Lower leg skin (tissue), 4 donors: Measurements from ENCODE around the gene GLIPR2. TPM values are rescaled to one million over a fixed set of nuclear protein-coding genes. Genes with fewer than 3 reads are reported as not detected.
"Not testable (repeated sequence)": the region's sequence is repeated elsewhere in the genome, so short reads cannot be mapped to it uniquely, and the experiment has no call there.

Experiments used
- DNase-seq, 2 donors: peaks; one replicate each; pipeline ENCODE4 v3.0.0-alpha.2; 2019; ENCODE audit warnings: low spot score in 2 of 2
- H3K4me3 ChIP-seq: fragments of 200-600 bp; sonication (generic); 2 replicates; pipeline ENCODE4 v1.5.1; 2017; ENCODE audit warnings: mild to moderate bottlenecking, low read depth; ENCODE audit not compliant: poor library complexity, severe bottlenecking
- POLR2A ChIP-seq, 2 donors: fragments of 450-650 bp; IDR thresholded peaks; one replicate each; pipeline ENCODE4 v1.6.1; 2016 to 2017; ENCODE audit warnings: antibody characterized with exemption in 2 of 2, mild to moderate bottlenecking in 1 of 2, moderate library complexity in 1 of 2
- WGBS, 2 donors: methylation state at CpG; one replicate each; pipeline ENCODE4 v1.1.5; 2018; 5-methylcytosine and 5-hydroxymethylcytosine counted together
- intact Hi-C: fragments of 100-400 bp; cut with DNase I; formaldehyde crosslinking; loops from one replicate; pipeline ENCODE4 v1.15.0; 2023; ENCODE audit warnings: low total_unique reads
- total RNA-seq, 4 donors: library from RNA; depleted of rRNA; stranded (reverse); fragments of >200 nt; gene quantifications; one replicate each; pipeline ENCODE4 v1.1.0, GENCODE V29; 2016
- TF ChIP-seq, protein P1 (sequence below), 3 donors: fragments of 450-650 bp; IDR thresholded peaks; one replicate each; pipeline ENCODE4 v1.5.1; 2016; ENCODE audit warnings: antibody characterized with exemption in 3 of 3, mild to moderate bottlenecking in 3 of 3, moderate library complexity in 2 of 3

Gene GLIPR2
- total RNA-seq, 4 donors from 2014 or later, result 5.2 to 10.1 (median 6.5) TPM

DNA sequence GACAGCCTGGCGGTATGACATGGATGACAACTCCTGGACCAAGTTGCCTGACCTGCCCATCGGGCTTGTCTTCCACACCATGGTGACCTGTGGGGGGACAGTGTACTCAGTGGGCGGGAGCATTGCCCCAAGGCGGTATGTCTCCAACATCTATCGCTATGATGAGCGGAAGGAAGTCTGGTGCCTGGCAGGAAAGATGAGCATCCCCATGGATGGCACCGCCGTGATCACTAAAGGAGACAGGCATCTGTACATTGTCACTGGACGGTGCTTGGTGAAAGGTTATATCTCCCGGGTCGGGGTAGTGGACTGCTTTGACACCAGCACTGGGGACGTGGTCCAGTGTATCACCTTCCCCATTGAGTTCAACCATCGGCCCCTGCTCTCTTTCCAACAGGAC is 34.0 kb downstream of the GLIPR2 start:
- intact Hi-C loops, result no loop called here
- DNase-seq, result no peak
- no peak overlapping the region for H3K4me3 ChIP-seq
- WGBS, 2 donors, result 94 to 95% methylated on average over 12 to 13 of the region's 13 CpGs
- TF ChIP-seq, protein P1, sequence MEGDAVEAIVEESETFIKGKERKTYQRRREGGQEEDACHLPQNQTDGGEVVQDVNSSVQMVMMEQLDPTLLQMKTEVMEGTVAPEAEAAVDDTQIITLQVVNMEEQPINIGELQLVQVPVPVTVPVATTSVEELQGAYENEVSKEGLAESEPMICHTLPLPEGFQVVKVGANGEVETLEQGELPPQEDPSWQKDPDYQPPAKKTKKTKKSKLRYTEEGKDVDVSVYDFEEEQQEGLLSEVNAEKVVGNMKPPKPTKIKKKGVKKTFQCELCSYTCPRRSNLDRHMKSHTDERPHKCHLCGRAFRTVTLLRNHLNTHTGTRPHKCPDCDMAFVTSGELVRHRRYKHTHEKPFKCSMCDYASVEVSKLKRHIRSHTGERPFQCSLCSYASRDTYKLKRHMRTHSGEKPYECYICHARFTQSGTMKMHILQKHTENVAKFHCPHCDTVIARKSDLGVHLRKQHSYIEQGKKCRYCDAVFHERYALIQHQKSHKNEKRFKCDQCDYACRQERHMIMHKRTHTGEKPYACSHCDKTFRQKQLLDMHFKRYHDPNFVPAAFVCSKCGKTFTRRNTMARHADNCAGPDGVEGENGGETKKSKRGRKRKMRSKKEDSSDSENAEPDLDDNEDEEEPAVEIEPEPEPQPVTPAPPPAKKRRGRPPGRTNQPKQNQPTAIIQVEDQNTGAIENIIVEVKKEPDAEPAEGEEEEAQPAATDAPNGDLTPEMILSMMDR (IDR thresholded peaks at IDR 0.05), result no peak
- no peak for TF ChIP-seq POLR2A (IDR thresholded peaks at IDR 0.05)

DNA sequence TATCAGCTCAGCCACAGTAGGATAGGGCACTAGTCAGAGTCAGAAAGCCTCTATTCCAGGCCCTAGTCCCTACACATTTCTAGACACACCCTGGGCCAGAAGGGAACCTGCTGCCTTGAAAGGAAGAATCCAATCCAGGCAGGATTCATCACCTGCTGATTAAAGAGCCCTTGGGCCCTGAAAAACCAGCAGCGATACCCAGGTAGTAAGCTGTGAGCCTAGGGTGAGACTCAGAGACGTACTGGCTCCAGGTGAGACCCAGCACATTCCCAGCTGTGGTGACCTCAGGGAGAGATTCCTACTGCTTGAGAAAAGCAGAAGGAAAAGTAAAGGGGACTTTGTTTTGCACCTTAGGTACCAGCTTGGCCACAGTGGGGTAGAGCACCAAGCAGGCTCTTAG is 37.3 kb downstream of the GLIPR2 start:
- H3K4me3 ChIP-seq, result no peak overlapping the region
- TF ChIP-seq POLR2A (IDR thresholded peaks at IDR 0.05), result no peak
- TF ChIP-seq, protein P1 (IDR thresholded peaks at IDR 0.05), result no peak
- no peak for DNase-seq
- intact Hi-C loops, result no loop called here
- WGBS, 2 donors, result 92 to 94% methylated on average over 2 of the region's 2 CpGs

DNA sequence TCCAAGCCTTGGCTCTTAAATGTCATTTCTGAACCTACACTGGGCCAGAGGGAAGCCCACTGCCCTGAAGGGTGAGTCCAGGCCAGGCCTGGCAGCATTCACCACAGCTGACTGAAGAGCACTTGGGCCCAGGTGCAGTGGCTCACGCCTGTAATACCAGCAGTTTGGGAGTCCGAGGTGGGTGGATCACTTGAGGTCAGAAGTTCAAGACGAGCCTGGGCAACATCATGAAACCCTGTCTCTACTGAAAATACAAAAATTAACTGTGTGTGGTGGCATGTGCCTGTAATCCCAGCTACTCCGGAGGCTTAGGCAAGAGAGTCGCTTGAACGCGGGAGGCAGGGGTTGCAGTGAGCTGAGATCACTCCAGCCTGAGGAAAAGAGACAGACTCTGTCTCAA is 37.7 kb downstream of the GLIPR2 start:
- 82 to 91% methylated on average over 7 of the region's 7 CpGs for WGBS, 2 donors
- intact Hi-C loops, result no loop called here
- no peak overlapping the region for H3K4me3 ChIP-seq
- DNase-seq, result no peak
- TF ChIP-seq, protein P1 (IDR thresholded peaks at IDR 0.05), result no peak
- TF ChIP-seq POLR2A (IDR thresholded peaks at IDR 0.05), result no peak

DNA sequence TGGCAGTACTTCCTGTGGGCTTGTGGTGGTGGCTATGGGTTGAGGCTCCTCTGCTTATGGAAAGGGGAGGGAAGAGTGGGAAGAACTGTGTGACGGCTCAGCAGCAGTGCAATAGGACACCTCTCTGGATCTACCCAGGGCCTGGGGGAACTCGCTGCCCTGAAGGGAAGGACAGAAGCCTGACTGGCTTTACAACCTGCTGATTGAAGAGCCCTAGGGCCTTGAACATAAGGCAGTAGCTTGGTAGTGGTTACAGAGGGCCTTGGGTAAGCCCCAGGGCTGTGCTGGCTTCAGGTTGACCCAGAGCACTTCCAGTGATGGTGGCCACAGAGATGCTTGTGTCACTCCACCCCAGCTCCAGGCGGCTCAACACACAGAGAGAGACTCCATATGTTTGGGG is 38.2 kb downstream of the GLIPR2 start:
- no peak for DNase-seq
- no peak for TF ChIP-seq POLR2A (IDR thresholded peaks at IDR 0.05)
- TF ChIP-seq, protein P1 (IDR thresholded peaks at IDR 0.05), result no peak
- 84 to 93% methylated on average over 3 of the region's 3 CpGs for WGBS, 2 donors
- intact Hi-C loops, result no loop called here
- no peak overlapping the region for H3K4me3 ChIP-seq

DNA sequence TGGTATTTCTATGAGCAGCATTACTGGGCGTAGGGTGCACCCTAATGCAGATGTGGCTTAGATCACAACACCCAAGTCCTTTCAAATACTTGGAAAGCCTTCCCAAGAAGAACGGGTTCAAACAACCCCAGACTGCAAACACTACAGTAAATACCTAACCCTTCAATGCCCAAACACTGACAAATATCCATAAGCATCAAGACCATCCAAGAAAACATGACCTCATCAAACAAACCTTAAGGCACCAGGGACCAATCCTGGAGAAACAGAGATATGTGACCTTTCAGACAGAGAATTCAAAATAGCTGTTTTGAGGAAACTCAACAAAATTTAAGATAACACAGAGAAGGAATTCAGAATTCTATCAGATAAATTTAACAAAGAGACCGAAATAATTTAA is 38.7 kb downstream of the GLIPR2 start:
- WGBS, 2 donors, result 90 to 96% methylated on average over 3 of the region's 3 CpGs
- DNase-seq, H3K4me3 ChIP-seq, intact Hi-C loops: not testable (repeated sequence)

DNA sequence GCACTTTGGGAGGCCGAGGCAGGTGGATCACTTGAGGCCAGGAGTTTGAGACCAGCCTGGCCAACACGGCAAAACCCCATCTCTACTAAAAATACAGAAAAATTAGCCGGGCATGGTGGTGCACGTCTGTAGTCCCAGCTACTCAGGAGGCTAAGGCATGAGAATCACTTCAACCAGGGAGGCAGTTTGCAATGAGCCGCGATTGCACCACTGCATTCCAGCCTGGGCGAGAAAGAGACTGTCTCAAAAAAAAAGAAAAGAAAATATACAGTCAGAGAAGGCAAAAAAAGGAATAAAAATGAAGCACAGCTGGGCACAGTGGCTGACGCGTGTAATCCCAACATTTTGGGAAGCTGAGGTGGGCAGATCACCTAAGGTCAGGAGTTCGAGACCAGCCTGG is 40.0 kb downstream of the GLIPR2 start:
- intact Hi-C loops, DNase-seq, H3K4me3 ChIP-seq: not testable (repeated sequence)
- WGBS, 2 donors, result 96 to 97% methylated on average over 10 of the region's 10 CpGs

DNA sequence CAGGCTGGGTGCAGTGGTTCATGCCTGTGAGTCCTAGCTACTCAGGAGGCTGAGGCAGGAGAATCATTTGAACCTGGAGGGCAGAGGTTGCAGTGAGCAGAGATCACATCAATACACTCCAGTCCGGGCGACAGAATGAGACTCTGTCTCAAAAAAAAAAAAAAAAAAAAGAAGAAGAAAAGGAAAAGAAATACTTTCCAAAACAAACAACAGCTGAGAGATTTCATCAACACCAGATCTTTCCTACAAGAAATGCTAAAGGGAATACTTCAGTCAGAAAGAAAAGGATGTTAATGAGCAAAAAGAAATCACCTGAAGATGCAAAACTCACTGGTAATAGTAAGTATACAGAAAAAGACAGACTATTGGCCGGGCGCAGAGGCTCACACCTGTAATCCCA is 41.0 kb downstream of the GLIPR2 start:
- DNase-seq, result no peak
- 84% methylated on average over 4 of the region's 4 CpGs for WGBS, 2 donors
- intact Hi-C loops, result no loop called here
- no peak for TF ChIP-seq POLR2A (IDR thresholded peaks at IDR 0.05)
- TF ChIP-seq, protein P1 (IDR thresholded peaks at IDR 0.05), result no peak
- no peak overlapping the region for H3K4me3 ChIP-seq

DNA sequence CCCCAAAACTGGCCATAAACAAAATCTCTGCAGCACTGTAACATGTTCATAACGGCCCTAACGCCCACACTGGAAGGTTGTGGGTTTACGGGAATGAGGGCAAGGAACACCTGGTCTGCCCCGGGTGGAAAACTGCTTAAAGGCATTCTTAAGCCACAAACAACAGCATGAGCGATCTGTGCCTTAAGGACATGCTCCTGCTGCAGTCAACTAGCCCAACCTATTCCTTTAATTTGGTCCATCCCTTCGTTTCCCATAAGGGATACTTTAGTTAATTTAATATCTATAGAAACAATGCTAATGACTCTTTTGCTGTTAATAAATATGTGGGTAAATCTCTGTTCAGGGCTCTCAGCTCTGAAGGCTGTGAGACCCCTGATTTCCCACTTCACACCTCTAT is 43.7 kb downstream of the GLIPR2 start:
- 82 to 89% methylated on average over 6 of the region's 6 CpGs for WGBS, 2 donors
- H3K4me3 ChIP-seq, intact Hi-C loops, DNase-seq: not testable (repeated sequence)
